GM12801 (cell line): ENCODE measurements around the gene TIMM50.
A peak's percentile ranks its signal among the peaks of the same experiment; 100 is the strongest.

Source experiments
- TF ChIP-seq, protein P1 (sequence below): IDR thresholded peaks from one replicate; pipeline ENCODE4 v1.5.1; 2011; ENCODE audit warnings: control low read depth; ENCODE audit not compliant: insufficient read length; ENCODE audit errors: extremely low read depth

TIMM50 gene

DNA sequence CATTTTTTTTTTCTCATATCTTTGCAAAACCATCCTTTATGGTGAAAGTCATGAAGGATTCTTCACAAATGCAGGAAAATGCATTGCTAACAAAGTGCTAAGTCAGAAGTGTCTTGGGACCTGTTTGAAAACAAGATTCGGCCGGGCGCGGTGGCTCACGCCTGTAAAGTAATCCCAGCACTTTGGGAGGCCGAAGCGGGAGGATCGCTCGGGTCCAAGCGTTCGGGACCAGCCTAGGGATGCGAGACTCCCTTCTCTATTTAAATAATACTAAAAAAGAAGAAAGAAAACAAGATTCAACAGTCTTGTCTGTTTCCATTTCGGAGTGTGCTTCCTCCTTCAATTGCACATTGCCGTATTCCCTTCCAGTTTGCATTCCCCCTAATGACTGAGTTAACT is 51.2 kb downstream of the TIMM50 start:
- TF ChIP-seq, protein P1, sequence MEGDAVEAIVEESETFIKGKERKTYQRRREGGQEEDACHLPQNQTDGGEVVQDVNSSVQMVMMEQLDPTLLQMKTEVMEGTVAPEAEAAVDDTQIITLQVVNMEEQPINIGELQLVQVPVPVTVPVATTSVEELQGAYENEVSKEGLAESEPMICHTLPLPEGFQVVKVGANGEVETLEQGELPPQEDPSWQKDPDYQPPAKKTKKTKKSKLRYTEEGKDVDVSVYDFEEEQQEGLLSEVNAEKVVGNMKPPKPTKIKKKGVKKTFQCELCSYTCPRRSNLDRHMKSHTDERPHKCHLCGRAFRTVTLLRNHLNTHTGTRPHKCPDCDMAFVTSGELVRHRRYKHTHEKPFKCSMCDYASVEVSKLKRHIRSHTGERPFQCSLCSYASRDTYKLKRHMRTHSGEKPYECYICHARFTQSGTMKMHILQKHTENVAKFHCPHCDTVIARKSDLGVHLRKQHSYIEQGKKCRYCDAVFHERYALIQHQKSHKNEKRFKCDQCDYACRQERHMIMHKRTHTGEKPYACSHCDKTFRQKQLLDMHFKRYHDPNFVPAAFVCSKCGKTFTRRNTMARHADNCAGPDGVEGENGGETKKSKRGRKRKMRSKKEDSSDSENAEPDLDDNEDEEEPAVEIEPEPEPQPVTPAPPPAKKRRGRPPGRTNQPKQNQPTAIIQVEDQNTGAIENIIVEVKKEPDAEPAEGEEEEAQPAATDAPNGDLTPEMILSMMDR = no peak

- TF ChIP-seq, protein P1 = peak; percentile 92
Measured at GRCh38 chr19:39532233-39533002, 51.8 kb downstream of the TIMM50 start, which contains the start of gene EID2B. Gene EID2B (minus strand): TSS chr19:39532852. CDS start chr19:39532802, 50 bp downstream.

DNA sequence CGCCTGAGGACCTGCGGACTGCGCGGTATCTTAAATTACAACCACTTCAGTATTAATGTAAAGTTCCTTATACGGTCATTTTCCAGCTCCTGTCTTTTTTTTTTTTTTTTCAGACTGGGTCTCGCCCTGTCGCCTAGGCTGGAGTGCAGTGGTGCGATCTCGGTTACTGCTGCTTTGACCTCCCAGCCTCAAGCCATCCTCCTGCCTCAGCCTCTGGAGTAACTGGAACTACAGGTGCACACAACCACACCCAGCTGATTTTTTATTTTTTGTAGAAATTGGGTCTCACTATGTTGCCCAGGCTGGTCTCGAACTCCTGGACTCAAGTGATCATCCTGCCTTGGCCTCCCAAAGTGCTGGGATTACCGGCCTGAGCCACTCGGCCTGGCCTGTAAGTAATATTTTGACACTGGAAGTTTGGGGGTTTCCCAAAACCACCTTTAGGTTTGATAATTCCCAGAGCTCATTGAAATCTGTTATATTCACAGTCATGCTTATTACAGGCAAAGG is 52.4 kb downstream of the TIMM50 start:
- TF ChIP-seq, protein P1 = no peak

GRCh38 chr19:39533791-39534190 is 53.2 kb downstream of the TIMM50 start:
- TF ChIP-seq, protein P1 = no peak

DNA sequence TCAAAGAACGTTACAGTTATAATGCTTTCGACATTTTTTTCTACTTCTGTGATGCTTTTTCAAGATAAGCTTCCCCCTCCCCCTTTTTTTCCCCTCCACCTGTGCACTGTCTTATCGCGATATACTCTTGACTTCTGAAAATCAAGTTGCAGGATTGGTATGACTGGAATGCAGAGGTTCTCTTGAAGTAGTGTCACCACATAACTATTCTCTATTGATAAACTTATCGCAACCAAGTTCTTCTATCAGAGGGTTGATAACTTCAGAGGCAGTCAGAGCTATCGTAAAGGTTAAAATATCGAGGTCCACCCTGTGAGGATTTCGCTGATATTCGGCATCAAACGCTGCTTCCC is 58.5 kb downstream of the TIMM50 start:
- TF ChIP-seq, protein P1 = no peak

- TF ChIP-seq, protein P1 = no peak
Measured at GRCh38 chr19:39539518-39540332, 59.1 kb downstream of the TIMM50 start, which contains the start of gene EID2. Gene EID2 (minus strand): TSS chr19:39540161. CDS start chr19:39540079, 82 bp downstream.

GRCh38 chr19:39540333-39540673 is 59.7 kb downstream of the TIMM50 start:
- TF ChIP-seq, protein P1 = no peak
